ENCODE results near the gene CCR7. TPM values are rescaled to one million over a fixed set of nuclear protein-coding genes. Genes with fewer than 3 reads are reported as not detected.
"Not testable (repeated sequence)": the region's sequence is repeated elsewhere in the genome, so short reads cannot be mapped to it uniquely, and the experiment has no call there.

CCR7 gene
- total and polyA plus RNA-seq, 2 donors (not counting 1 experiment from before 2014, with no cell fraction given), result 116 to 481 TPM

DNA sequence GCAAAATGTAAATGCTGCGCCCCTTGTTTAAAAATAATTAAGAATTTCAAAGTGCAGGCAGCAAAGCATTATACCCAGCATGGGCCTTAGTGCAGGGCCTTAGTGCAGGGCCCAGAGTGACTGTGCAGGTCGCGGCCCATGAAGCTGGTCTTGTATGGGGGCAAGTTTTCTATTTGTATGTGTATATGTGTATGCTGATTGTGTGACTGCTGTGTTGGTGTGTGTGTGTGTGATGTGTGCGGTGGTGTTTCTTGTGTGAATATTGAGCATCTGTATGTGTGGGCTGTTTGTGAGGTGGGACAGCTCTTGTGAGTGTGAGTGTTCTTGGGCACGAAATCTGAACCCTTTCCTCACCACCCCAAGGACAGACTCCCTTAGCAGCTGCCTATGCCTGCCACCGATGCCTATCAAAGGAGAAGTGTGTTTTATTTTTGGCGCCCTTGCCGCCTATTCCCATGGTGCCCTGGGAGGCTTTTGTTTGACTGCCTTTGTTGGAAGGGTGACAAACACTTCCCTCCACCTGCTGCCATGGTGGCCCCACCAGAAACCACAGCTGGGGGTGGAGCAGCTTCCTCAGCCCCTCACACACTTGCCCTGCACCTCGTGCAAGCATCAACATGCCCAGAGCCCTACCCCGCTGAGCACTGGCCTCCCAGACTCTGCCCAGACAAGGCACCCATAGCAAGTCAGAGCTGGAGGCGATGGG, 18.0 kb downstream of the CCR7 start:
- Histone ChIP-seq H3K79me2 (ENCODE audit: control insufficient read depth, insufficient read depth, low read length) (peaks cover 16% of the 10 kb centered on the region), H3K27ac (ENCODE audit: low read length in 2 of 2) (peak overlapping the region; percentile 54 to 98), H4K20me1 (ENCODE audit: control insufficient read depth, insufficient read depth, low read length, poor library complexity, severe bottlenecking) (no peaks in the 10 kb centered on the region), H2AFZ (ENCODE audit: insufficient read depth, low read depth, low read length, poor library complexity, severe bottlenecking) (peak overlapping the region; percentile 40), H3K36me3 (replicated peaks in 1 of 2; ENCODE audit: control extremely low read depth in 1 of 2, control insufficient read depth in 1 of 2, extremely low read depth in 1 of 2, insufficient read depth in 2 of 2, low read length in 1 of 2) (no peaks in the 10 kb centered on the region), H3K9ac (ENCODE audit: low read length) (peak overlapping the region; percentile 27), H3K27me3 (replicated peaks in 1 of 4; ENCODE audit: control extremely low read depth in 1 of 4, control insufficient read depth in 3 of 4, insufficient read depth in 4 of 4, low read length in 3 of 4) (no peaks in the 10 kb centered on the region), H3K4me1 (ENCODE audit: control insufficient read depth in 2 of 2, insufficient read depth in 2 of 2, low read length in 2 of 2) (peaks cover 70 to 71% of the 10 kb centered on the region in 2 donors), H3K4me3 (ENCODE audit: control extremely low read depth in 1 of 5, extremely low read depth in 1 of 5, insufficient read depth in 1 of 5, low read depth in 2 of 5, low read length in 4 of 5) (peak overlapping the region in 1 of 5 experiments; percentile 24), H3K9me3 (ENCODE audit: control extremely low read depth in 1 of 3, control insufficient read depth in 2 of 3, insufficient read depth in 1 of 3, low read length in 2 of 3) (no peaks in the 10 kb centered on the region), H3K4me2 (replicated peaks; ENCODE audit: low read depth, low read length, poor library complexity, severe bottlenecking) (peak overlapping the region; percentile 64)
- peak; percentile 79 for DNase-seq
- Mint-ChIP-seq H3K4me3 (peak overlapping the region; percentile 6), H3K27me3 (no peaks in the 10 kb centered on the region), H3K27ac (peak overlapping the region; percentile 92), H3K4me1 (peaks cover 79% of the 10 kb centered on the region), H3K9me3 (ENCODE audit: insufficient read depth) (no peaks in the 10 kb centered on the region)
- TF ChIP-seq, protein P1, sequence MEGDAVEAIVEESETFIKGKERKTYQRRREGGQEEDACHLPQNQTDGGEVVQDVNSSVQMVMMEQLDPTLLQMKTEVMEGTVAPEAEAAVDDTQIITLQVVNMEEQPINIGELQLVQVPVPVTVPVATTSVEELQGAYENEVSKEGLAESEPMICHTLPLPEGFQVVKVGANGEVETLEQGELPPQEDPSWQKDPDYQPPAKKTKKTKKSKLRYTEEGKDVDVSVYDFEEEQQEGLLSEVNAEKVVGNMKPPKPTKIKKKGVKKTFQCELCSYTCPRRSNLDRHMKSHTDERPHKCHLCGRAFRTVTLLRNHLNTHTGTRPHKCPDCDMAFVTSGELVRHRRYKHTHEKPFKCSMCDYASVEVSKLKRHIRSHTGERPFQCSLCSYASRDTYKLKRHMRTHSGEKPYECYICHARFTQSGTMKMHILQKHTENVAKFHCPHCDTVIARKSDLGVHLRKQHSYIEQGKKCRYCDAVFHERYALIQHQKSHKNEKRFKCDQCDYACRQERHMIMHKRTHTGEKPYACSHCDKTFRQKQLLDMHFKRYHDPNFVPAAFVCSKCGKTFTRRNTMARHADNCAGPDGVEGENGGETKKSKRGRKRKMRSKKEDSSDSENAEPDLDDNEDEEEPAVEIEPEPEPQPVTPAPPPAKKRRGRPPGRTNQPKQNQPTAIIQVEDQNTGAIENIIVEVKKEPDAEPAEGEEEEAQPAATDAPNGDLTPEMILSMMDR (IDR thresholded peaks at IDR 0.05), result no peak
- no peak for TF ChIP-seq EZH2 (IDR thresholded peaks at IDR 0.05; ENCODE audit: borderline replicate concordance, insufficient read depth, low read depth, low read length, poor library complexity, severe bottlenecking)
- intact Hi-C loops (cut with micrococcal nuclease), result loop anchor here (1.0 to 2.0 kb wide), 3 partner anchors 13 to 68 kb away; no protein-coding TSS in a partner anchor
- 52% methylated on average over 7 of the region's 11 CpGs for WGBS (ENCODE audit: insufficient coverage)
- peak; percentile 81 for ATAC-seq (ENCODE audit: low read depth)
- ChIA-PET CTCF (interaction anchor here (0.9 to 25.2 kb wide), 14 partner anchors 8 to 1116 kb away, joined by 3 to 634 read pairs (median 6); partner anchors contain the start of genes CCR7 and IGFBP4), POLR2A (interaction anchor here (0.5 to 9.4 kb wide), 12 partner anchors 9 to 228 kb away, joined by 3 to 78 read pairs (median 6); partner anchors contain the start of genes CCR7, SMARCE1 and TOP2A)

DNA sequence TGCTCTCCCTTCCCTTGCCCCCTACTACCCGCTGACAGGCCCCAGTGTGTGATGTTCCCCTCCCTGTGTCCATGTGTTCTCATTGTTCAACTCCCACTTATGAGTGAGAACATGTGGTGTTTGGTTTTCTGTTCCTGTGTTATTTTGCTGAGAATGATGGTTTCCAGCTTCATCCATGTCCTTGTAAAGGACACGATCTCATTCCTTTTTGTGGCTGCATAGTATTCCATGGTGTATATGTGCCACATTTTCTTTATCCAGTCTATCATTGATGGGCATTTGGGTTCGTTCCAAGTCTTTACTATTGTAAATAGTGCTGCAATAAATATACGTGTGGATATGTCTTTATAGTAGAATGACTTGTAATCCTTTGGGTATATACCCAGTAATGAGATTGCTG, 18.8 kb downstream of the CCR7 start:
- not testable (repeated sequence) for H3K36me3 ChIP-seq (replicated peaks in 1 of 2; ENCODE audit: control extremely low read depth in 1 of 2, control insufficient read depth in 1 of 2, extremely low read depth in 1 of 2, insufficient read depth in 2 of 2, low read length in 1 of 2); ATAC-seq (ENCODE audit: low read depth); H2AFZ ChIP-seq (ENCODE audit: insufficient read depth, low read depth, low read length, poor library complexity, severe bottlenecking); H3K4me3 ChIP-seq (ENCODE audit: control extremely low read depth in 1 of 5, extremely low read depth in 1 of 5, insufficient read depth in 1 of 5, low read depth in 2 of 5, low read length in 4 of 5); H3K27me3 ChIP-seq (replicated peaks in 1 of 4; ENCODE audit: control extremely low read depth in 1 of 4, control insufficient read depth in 3 of 4, insufficient read depth in 4 of 4, low read length in 3 of 4); H4K20me1 ChIP-seq (ENCODE audit: control insufficient read depth, insufficient read depth, low read length, poor library complexity, severe bottlenecking); H3K27me3 Mint-ChIP-seq; H3K9me3 Mint-ChIP-seq (ENCODE audit: insufficient read depth); H3K4me2 ChIP-seq (replicated peaks; ENCODE audit: low read depth, low read length, poor library complexity, severe bottlenecking); H3K9me3 ChIP-seq (ENCODE audit: control extremely low read depth in 1 of 3, control insufficient read depth in 2 of 3, insufficient read depth in 1 of 3, low read length in 2 of 3); H3K9ac ChIP-seq (ENCODE audit: low read length); H3K4me3 Mint-ChIP-seq; H3K27ac ChIP-seq (ENCODE audit: low read length in 2 of 2); DNase-seq
- Mint-ChIP-seq H3K4me1 (peaks cover 79% of the 10 kb centered on the region), H3K27ac (peak overlapping the region; percentile 63)
- intact Hi-C loops (cut with micrococcal nuclease), result loop anchor here (2.0 kb wide), 1 partner anchor 14 kb away; no protein-coding TSS in a partner anchor
- Histone ChIP-seq H3K4me1 (ENCODE audit: control insufficient read depth in 2 of 2, insufficient read depth in 2 of 2, low read length in 2 of 2) (peaks cover 70 to 71% of the 10 kb centered on the region in 2 donors), H3K79me2 (ENCODE audit: control insufficient read depth, insufficient read depth, low read length) (peaks cover 16% of the 10 kb centered on the region)
- ChIA-PET CTCF (interaction anchor here (1.3 to 25.2 kb wide), 6 partner anchors 12 to 71 kb away, joined by 3 to 634 read pairs (median 44); partner anchors contain the start of gene CCR7), POLR2A (interaction anchor here (2.3 to 4.4 kb wide), 3 partner anchors 8 to 68 kb away, joined by 13 to 34 read pairs (median 29); no protein-coding TSS in a partner anchor)
- no CpG with 5 or more reads among the region's 4 CpGs for WGBS (ENCODE audit: insufficient coverage)
